ENCODE results near the gene PTPA.

DNA sequence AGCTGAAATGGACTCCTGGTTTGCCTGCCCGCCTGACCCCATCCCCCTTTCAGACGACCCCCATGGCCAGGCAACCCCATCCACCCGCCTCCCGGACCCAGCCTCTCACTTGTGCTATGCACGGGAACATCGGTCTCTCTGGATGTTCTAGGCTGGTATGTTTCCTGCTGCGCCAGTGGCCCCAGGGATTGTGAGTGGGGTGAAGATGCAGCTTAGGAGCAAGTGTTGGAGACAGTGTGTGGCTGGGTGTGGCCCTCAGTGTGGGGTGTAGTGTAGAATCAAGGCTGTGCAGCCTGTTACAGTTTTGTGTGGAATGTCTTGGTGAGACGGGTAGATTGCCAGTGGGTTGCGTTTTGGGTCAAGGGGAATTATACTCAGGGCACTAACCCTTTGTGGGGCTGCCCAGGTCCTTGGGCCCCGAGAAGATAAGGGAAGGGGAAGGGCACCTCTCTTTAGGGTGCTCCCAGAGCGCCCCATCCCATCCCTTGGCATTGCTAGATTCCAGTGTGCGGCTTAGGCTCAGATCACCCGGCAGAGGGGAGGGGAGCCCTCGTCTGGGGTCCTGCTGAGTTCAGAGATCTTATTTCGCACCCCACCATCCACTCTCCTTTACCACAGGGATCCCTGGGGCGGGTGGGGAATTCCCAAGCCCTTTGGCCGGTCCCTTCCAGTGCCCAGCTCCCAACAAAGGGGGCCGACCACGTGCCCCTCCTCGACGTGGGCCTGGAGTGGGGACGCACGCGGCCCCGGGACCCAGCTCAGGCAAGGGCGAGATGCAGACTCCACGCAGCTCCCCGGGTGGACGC is 62.3 kb downstream of the PTPA start:
- TF ChIP-seq, protein P1, sequence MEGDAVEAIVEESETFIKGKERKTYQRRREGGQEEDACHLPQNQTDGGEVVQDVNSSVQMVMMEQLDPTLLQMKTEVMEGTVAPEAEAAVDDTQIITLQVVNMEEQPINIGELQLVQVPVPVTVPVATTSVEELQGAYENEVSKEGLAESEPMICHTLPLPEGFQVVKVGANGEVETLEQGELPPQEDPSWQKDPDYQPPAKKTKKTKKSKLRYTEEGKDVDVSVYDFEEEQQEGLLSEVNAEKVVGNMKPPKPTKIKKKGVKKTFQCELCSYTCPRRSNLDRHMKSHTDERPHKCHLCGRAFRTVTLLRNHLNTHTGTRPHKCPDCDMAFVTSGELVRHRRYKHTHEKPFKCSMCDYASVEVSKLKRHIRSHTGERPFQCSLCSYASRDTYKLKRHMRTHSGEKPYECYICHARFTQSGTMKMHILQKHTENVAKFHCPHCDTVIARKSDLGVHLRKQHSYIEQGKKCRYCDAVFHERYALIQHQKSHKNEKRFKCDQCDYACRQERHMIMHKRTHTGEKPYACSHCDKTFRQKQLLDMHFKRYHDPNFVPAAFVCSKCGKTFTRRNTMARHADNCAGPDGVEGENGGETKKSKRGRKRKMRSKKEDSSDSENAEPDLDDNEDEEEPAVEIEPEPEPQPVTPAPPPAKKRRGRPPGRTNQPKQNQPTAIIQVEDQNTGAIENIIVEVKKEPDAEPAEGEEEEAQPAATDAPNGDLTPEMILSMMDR (IDR thresholded peaks at IDR 0.05; ENCODE audit: low read depth, low read length): no peak
- TF ChIP-seq EZH2phosphoT487 (IDR thresholded peaks at IDR 0.05; ENCODE audit: low read depth): no peak
